ENCODE data around the gene MIS12. TPM values are rescaled to one million over a fixed set of nuclear protein-coding genes. Genes with fewer than 3 reads are reported as not detected.
A peak's percentile ranks its signal among the peaks of the same experiment; 100 is the strongest.

MIS12 gene
- total and polyA plus RNA-seq, 4 experiments from 2014 or later: 19.6 to 45.0 (median 32.0) TPM

DNA sequence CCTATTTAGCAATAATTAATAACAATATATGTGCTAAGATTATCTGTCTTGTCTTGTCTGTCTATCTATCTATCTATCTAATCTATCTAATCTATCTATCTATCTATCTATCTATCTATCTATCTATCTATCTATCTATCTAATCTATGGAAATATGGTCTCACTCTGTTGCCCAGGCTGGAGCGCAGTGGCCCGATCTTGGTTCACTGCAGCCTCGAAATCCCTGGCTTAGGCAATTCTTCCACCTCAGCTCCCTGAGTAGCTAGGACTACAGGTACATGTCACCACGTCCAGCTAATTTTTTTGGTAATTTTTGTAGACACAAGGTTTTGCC is 44.7 kb downstream of the MIS12 start:
- Mint-ChIP-seq H3K36me3 (peaks cover 68 to 91% of the 10 kb centered on the region in 2 donors), H3K4me1 (peaks cover 0 to 6% (median under 1%) of the 10 kb centered on the region in 4 donors), H3K9me3 (no peaks in the 10 kb centered on the region), H3K27me3 (no peaks in the 10 kb centered on the region), H3K4me3 (no peak overlapping the region), H3K27ac (no peak overlapping the region)
- H3K9me3 ChIP-seq (ENCODE audit: control insufficient read depth in 1 of 2, low read length in 2 of 2): no peaks in the 10 kb centered on the region
- no peak for DNase-seq
- H3K36me3 ChIP-seq (ENCODE audit: insufficient read depth, low read length): peaks cover 67% of the 10 kb centered on the region
- ChIA-PET CTCF (ENCODE audit: partially characterized antibody) (no interaction called here), POLR2A (ENCODE audit: partially characterized antibody) (interaction anchor here (0.6 kb wide), 1 partner anchor 877 kb away, joined by 3 read pairs; no protein-coding TSS in a partner anchor)
- intact Hi-C loops (cut with micrococcal nuclease): no loop called here
- no peaks in the 10 kb centered on the region for H3K27me3 ChIP-seq (ENCODE audit: insufficient read depth, low read length)
- H3K27ac ChIP-seq (ENCODE audit: low read depth, low read length): no peak overlapping the region
- no peak overlapping the region for H3K4me3 ChIP-seq (ENCODE audit: low read length in 2 of 2)
- no peaks in the 10 kb centered on the region for H3K4me1 ChIP-seq (ENCODE audit: insufficient read depth, low read length)

DNA sequence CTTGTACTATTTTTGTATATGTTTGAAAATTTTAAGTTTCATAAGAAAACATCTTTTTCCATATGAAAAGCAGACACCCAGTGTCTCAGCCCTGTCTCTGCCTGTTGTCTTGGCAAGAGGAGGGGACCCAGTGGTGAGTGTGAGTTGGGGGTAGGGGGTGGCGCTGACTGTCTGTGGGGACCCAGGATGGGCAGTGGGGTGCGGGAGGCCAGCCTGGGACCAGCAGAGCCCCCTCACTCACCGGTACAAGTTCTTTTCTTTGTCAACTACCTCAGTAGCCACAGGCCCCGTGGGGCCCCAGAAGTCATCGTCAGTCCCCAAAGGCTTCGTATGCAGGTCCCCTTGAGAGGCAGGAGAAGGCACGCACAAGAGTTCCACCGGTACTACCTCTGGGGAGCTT is 46.2 kb downstream of the MIS12 start:
- Histone ChIP-seq H3K9me3 (ENCODE audit: control insufficient read depth in 1 of 2, low read length in 2 of 2) (no peaks in the 10 kb centered on the region), H3K4me1 (ENCODE audit: insufficient read depth, low read length) (no peaks in the 10 kb centered on the region), H3K4me3 (ENCODE audit: low read length in 2 of 2) (no peak overlapping the region), H3K27ac (ENCODE audit: low read depth, low read length) (no peak overlapping the region), H3K36me3 (ENCODE audit: insufficient read depth, low read length) (peaks cover 73% of the 10 kb centered on the region), H3K27me3 (ENCODE audit: insufficient read depth, low read length) (no peaks in the 10 kb centered on the region)
- intact Hi-C loops (cut with micrococcal nuclease): no loop called here
- Mint-ChIP-seq H3K36me3 (peaks cover 70 to 87% of the 10 kb centered on the region in 2 donors), H3K27me3 (no peaks in the 10 kb centered on the region), H3K27ac (no peak overlapping the region), H3K4me3 (no peak overlapping the region), H3K4me1 (peaks cover 0 to 6% (median under 1%) of the 10 kb centered on the region in 4 donors), H3K9me3 (no peaks in the 10 kb centered on the region)
- ChIA-PET CTCF (ENCODE audit: partially characterized antibody) (no interaction called here), POLR2A (ENCODE audit: partially characterized antibody) (no interaction called here)
- DNase-seq: no peak

DNA sequence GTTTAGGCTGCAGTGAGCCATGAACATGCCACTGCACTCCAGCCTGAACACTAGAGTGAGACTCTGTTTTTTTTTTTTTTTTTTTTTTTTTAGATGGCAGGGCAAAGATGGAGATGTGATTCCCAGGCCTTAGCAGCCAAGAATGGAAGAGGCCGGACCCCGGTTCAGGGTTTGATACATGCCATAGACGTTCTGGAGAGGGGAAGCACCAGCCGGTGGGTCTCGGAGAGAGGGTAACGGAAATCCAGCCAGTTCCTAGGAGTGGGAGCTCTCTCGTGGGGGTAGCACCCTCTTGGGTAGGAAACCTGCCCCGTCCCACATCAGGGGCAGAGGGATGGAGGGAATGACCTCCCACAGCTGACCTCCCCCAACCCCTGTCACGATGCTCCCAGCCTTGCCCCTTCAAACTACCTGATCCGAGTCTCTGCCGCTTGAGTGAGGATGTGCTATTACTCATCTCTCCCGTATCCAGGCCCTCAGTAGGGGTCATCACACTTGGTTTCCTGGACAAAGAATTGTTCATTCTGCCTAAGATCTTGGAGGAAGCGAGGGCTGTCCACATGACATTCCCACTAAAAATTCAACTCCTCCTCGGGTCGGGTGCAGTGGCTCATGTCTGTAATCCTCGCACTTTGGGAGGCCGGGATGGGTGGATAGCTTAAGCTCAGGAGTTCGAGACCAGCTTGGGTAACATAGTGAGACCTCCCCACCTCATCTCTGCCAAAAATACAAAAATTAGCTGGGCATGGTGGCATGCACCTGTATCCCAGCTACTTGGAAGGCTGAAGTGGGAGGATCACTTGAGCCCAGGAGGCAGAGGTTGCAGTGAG is 47.3 kb downstream of the MIS12 start:
- peaks cover 74% of the 10 kb centered on the region for H3K36me3 ChIP-seq (ENCODE audit: insufficient read depth, low read length)
- no peaks in the 10 kb centered on the region for H3K4me1 ChIP-seq (ENCODE audit: insufficient read depth, low read length)
- no peak for DNase-seq
- H3K4me3 ChIP-seq (ENCODE audit: low read length in 2 of 2): no peak overlapping the region
- ChIA-PET POLR2A (ENCODE audit: partially characterized antibody) (interaction anchor here (1.0 kb wide), 1 partner anchor 11 kb away, joined by 3 read pairs; no protein-coding TSS in a partner anchor), CTCF (ENCODE audit: partially characterized antibody) (no interaction called here)
- no peaks in the 10 kb centered on the region for H3K27me3 Mint-ChIP-seq
- intact Hi-C loops (cut with micrococcal nuclease): no loop called here
- H3K9me3 ChIP-seq (ENCODE audit: control insufficient read depth in 1 of 2, low read length in 2 of 2): no peaks in the 10 kb centered on the region
- no peaks in the 10 kb centered on the region for H3K9me3 Mint-ChIP-seq
- peaks cover 0 to 6% (median under 1%) of the 10 kb centered on the region in 4 donors for H3K4me1 Mint-ChIP-seq
- H3K27ac ChIP-seq (ENCODE audit: low read depth, low read length): no peak overlapping the region
- peak overlapping the region in 3 of 7 donors; percentile 59 to 80 (median 68) for H3K27ac Mint-ChIP-seq
- H3K27me3 ChIP-seq (ENCODE audit: insufficient read depth, low read length): no peaks in the 10 kb centered on the region
- H3K36me3 Mint-ChIP-seq: peaks cover 71 to 87% of the 10 kb centered on the region in 2 donors
- H3K4me3 Mint-ChIP-seq: no peak overlapping the region

DNA sequence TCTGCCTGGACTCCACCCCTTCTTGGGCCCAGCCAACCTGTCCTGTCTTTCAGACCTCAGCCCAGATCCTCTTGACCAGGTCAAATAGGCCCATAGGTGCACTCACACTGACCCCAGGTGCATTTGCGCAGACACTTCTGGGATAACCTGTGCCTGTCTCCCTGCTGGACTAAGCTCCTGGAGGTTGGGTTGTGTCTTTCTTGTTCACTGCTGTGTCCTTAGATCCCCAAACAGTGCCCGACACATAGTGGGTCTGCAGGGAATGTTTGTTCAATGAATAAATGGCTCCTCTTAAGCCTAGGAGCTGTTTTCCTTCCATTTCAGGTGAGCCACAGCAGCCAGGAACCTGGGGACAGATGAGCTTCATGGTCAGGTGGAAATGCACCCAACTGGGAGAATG is 49.1 kb downstream of the MIS12 start:
- ChIA-PET CTCF (ENCODE audit: partially characterized antibody) (no interaction called here), POLR2A (ENCODE audit: partially characterized antibody) (no interaction called here)
- Mint-ChIP-seq H3K4me1 (peaks cover 0 to 2% (median under 1%) of the 10 kb centered on the region in 4 donors), H3K4me3 (no peak overlapping the region), H3K9me3 (no peaks in the 10 kb centered on the region), H3K27ac (peak overlapping the region in 1 of 7 donors; percentile 24), H3K36me3 (peaks cover 69 to 86% of the 10 kb centered on the region in 2 donors), H3K27me3 (no peaks in the 10 kb centered on the region)
- H3K27ac ChIP-seq (ENCODE audit: low read depth, low read length): no peak overlapping the region
- H3K9me3 ChIP-seq (ENCODE audit: control insufficient read depth in 1 of 2, low read length in 2 of 2): no peaks in the 10 kb centered on the region
- H3K4me1 ChIP-seq (ENCODE audit: insufficient read depth, low read length): no peaks in the 10 kb centered on the region
- intact Hi-C loops (cut with micrococcal nuclease): no loop called here
- H3K36me3 ChIP-seq (ENCODE audit: insufficient read depth, low read length): peaks cover 80% of the 10 kb centered on the region
- no peak overlapping the region for H3K4me3 ChIP-seq (ENCODE audit: low read length in 2 of 2)
- DNase-seq: no peak
- no peaks in the 10 kb centered on the region for H3K27me3 ChIP-seq (ENCODE audit: insufficient read depth, low read length)

DNA sequence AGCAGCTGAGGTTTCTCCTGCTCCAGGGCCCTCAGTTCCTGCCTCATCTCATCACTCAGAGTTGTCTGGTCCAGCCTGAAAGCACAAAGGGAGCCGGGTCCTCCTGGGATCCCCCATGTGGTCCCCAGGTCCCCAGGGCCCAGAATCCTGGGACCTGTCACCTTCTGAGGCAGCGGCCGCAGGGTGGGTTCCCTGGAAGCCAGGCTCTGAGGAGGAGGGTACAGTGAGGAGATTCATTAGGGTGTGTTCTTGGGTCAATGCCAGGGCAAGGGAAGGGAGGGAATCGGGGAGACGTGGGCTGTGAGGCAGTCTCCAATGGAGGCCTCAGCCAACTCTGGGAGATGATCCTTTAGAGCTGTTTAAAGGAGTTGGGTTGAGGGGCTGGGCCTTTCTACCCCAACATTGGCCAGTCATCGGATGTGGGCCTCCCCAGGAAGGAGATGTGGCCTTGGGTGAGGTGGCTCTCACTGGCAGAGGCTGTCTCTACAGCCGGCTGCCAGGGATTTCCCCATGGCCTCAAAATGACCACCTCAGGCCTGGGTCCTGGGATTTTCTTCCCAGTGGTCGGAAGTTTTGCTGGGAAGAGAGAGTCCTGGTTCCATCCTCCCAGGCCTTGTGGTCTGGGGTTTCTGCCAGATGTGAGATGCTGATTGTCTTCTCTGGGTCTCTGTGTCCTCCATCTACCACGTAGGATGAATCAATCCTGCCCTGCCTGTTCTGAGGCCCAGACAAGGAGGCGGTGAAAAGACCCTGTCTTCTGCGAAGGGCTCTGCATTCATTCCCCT is 50.7 kb downstream of the MIS12 start:
- Mint-ChIP-seq H3K4me3 (no peak overlapping the region), H3K36me3 (peaks cover 63 to 86% of the 10 kb centered on the region in 2 donors), H3K27ac (peak overlapping the region in 3 of 7 donors; percentile 44 to 68 (median 48)), H3K9me3 (no peaks in the 10 kb centered on the region), H3K4me1 (no peaks in the 10 kb centered on the region), H3K27me3 (no peaks in the 10 kb centered on the region)
- no peaks in the 10 kb centered on the region for H3K27me3 ChIP-seq (ENCODE audit: insufficient read depth, low read length)
- H3K27ac ChIP-seq (ENCODE audit: low read depth, low read length): no peak overlapping the region
- no peak overlapping the region for H3K4me3 ChIP-seq (ENCODE audit: low read length in 2 of 2)
- ChIA-PET CTCF (ENCODE audit: partially characterized antibody) (no interaction called here), POLR2A (ENCODE audit: partially characterized antibody) (no interaction called here)
- peaks cover 81% of the 10 kb centered on the region for H3K36me3 ChIP-seq (ENCODE audit: insufficient read depth, low read length)
- intact Hi-C loops (cut with micrococcal nuclease): no loop called here
- DNase-seq: no peak
- no peaks in the 10 kb centered on the region for H3K9me3 ChIP-seq (ENCODE audit: control insufficient read depth in 1 of 2, low read length in 2 of 2)
- H3K4me1 ChIP-seq (ENCODE audit: insufficient read depth, low read length): no peaks in the 10 kb centered on the region

DNA sequence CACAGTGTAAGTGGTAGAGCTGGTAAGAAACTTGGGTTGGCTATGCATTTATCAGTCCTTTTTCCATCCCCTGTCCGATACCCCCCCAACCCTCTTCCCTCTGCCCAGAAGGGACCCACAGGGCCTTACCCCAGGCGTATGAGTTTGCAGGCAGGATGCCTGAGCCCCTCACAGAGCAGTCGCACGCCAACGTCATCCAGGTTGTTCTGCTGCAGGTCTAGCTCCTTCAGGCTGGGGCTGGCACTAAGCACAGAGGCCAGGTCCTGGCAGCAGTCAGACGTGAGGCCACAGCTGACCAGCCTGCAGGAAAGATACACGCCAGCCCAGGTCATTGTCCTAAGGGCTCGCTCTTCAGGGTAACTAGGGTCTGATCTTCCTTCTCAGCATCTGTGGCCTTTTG is 52.9 kb downstream of the MIS12 start:
- H3K4me3 ChIP-seq (ENCODE audit: low read length in 2 of 2): no peak overlapping the region
- no peaks in the 10 kb centered on the region for H3K27me3 Mint-ChIP-seq
- no peak for DNase-seq
- peaks cover 72% of the 10 kb centered on the region for H3K36me3 ChIP-seq (ENCODE audit: insufficient read depth, low read length)
- ChIA-PET CTCF (ENCODE audit: partially characterized antibody) (no interaction called here), POLR2A (ENCODE audit: partially characterized antibody) (no interaction called here)
- no peaks in the 10 kb centered on the region for H3K9me3 Mint-ChIP-seq
- no peaks in the 10 kb centered on the region for H3K9me3 ChIP-seq (ENCODE audit: control insufficient read depth in 1 of 2, low read length in 2 of 2)
- intact Hi-C loops (cut with micrococcal nuclease): no loop called here
- H3K36me3 Mint-ChIP-seq: peaks cover 61 to 85% of the 10 kb centered on the region in 2 donors
- H3K27me3 ChIP-seq (ENCODE audit: insufficient read depth, low read length): no peaks in the 10 kb centered on the region
- no peak overlapping the region for H3K27ac ChIP-seq (ENCODE audit: low read depth, low read length)
- no peak overlapping the region for H3K4me3 Mint-ChIP-seq
- peaks cover 0 to 5% (median 2%) of the 10 kb centered on the region in 4 donors for H3K4me1 Mint-ChIP-seq
- peak overlapping the region in 1 of 7 donors; percentile 60 for H3K27ac Mint-ChIP-seq
- no peaks in the 10 kb centered on the region for H3K4me1 ChIP-seq (ENCODE audit: insufficient read depth, low read length)

DNA sequence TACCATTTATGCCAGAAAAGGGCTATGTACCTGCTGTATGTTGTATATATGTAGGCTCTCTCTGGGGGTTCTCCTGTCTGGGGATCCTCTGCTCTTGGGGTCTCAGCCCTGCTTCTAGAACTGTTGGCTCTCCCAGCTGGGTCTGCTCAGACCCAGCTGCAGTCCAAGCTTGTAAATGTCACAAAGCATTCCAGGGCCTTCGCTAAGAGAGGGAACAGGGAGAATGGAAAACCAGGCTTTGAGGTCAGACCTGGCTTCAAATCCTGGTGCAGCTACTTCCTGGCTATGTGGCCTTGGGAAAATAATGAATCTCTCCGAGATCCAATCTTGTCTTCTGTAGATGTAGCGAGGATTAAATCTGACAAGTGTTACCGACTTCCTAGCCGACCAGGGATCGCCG is 54.0 kb downstream of the MIS12 start:
- intact Hi-C loops (cut with micrococcal nuclease): no loop called here
- Histone ChIP-seq H3K9me3 (ENCODE audit: control insufficient read depth in 1 of 2, low read length in 2 of 2) (no peaks in the 10 kb centered on the region), H3K36me3 (ENCODE audit: insufficient read depth, low read length) (peaks cover 76% of the 10 kb centered on the region), H3K27ac (ENCODE audit: low read depth, low read length) (no peak overlapping the region), H3K4me3 (ENCODE audit: low read length in 2 of 2) (no peak overlapping the region), H3K4me1 (ENCODE audit: insufficient read depth, low read length) (no peaks in the 10 kb centered on the region), H3K27me3 (ENCODE audit: insufficient read depth, low read length) (no peaks in the 10 kb centered on the region)
- Mint-ChIP-seq H3K36me3 (peaks cover 58 to 87% of the 10 kb centered on the region in 2 donors), H3K4me3 (no peak overlapping the region), H3K27ac (peak overlapping the region in 1 of 7 donors; percentile 51), H3K9me3 (no peaks in the 10 kb centered on the region), H3K27me3 (no peaks in the 10 kb centered on the region), H3K4me1 (peaks cover 0 to 5% (median 3%) of the 10 kb centered on the region in 4 donors)
- POLR2A ChIA-PET (ENCODE audit: partially characterized antibody): no interaction called here
- CTCF ChIA-PET (ENCODE audit: partially characterized antibody): no interaction called here
- DNase-seq: no peak
